ELR (cell line): ENCODE measurements around the gene NEB.
"Not testable (repeated sequence)": the region's sequence is repeated elsewhere in the genome, so short reads cannot be mapped to it uniquely, and the experiment has no call there.

Experiments used
- DNase-seq: peaks from one replicate; pipeline ENCODE4 v3.0.0-alpha.2; 2015; ENCODE audit warnings: low read depth

The NEB gene

DNA sequence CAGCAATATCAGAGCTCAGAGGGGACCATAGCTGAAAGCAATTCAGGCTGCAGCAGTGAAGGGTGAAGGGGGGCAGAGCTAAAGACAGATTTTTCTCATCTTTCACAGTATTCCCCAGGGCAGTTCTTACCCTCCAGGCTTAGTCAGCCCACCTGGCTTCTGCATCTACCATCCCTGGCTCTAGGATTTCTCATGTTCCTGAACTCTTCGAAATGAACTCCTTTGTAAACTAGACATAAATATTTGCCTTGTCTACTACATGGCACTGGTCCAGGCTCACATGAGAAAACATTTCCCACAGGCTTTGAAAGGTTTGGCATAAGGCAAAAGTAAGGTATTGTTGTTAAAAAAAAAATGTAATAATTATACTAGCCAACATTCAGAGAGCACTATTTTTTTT is 23.6 kb upstream of the NEB start:
- no peak for DNase-seq

DNA sequence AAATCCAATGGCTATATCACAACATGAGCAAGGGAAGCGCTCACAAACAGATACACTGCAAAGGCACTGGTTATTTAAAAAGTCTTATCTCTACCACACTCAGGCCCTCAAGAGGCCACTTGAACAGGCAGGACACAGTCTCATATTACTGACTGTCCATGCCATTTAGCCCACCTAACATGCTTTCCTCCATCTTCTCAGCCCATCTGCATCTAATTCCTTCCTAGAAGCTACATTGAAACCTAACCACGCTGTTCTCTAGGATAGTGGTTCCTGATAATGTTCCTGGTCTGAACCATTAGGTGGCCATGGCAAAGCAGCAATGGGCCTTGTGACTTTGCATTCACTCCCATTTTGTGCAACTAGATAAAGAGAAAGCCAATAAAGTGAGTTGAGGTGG is 22.5 kb upstream of the NEB start:
- no peak for DNase-seq

DNA sequence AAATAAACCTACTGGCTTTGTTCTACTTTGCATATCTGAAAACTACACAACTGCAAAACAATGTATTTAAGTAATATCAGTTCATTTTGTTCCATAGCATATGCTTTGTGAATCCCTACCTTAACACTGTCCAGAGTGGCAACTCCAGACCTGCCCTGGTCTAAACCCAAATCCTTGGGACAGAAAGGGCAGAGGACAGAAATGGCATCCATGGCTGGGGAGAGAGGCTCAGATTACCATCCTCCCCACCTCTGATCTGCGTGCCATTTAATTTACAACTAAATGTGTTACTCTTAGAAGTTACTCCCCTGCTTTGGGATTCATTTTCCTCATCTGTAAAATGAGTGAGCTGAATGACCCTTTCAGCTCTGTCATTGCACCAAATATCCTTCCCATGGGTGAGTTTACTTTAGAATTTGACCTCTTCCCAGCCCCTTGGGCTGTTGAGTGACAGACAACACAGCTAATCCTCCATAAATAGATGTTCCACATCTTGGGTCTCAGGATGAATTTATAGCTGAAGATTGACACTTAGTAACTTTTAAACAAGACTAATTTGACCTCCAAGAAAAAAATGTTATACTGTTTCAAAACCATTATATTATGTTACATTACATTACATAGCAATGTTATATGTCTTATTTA is 20.1 kb upstream of the NEB start:
- DNase-seq, result no peak

DNA sequence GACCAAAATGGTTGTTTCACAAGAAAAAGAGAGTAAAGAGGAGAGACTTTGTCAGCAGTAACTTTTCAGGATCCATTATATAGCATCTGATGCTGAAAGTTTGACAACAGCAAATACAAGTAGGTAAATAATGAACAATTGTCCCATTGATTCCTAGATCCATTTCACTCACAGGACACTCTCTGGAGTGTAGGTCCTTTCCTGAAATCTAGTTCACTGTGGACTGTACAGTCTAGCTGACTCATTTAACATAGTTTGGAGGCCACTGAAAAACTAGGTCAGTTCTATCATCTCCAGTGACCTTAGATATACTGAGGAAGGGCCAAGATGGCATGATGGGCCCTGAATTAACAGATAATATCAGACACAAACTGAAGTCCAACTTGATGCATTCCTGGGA is 19.3 kb upstream of the NEB start:
- DNase-seq, result no peak

DNA sequence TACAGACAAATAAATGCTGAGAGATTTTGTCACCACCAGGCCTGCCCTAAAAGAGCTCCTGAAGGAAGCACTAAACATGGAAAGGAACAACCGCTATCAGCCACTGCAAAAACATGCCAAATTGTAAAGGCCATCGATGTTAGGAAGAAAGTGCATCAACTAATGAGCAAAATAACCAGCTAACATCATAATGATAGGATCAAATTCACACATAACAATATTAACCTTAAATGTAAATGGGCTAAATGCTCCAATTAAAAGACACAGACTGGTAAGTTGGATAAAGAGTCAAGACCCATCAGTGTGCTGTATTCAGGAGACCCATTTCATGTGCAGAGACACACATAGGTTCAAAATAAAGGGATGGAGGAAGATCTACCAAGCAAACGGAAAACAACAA is 11.0 kb upstream of the NEB start:
- DNase-seq, result not testable (repeated sequence)

DNA sequence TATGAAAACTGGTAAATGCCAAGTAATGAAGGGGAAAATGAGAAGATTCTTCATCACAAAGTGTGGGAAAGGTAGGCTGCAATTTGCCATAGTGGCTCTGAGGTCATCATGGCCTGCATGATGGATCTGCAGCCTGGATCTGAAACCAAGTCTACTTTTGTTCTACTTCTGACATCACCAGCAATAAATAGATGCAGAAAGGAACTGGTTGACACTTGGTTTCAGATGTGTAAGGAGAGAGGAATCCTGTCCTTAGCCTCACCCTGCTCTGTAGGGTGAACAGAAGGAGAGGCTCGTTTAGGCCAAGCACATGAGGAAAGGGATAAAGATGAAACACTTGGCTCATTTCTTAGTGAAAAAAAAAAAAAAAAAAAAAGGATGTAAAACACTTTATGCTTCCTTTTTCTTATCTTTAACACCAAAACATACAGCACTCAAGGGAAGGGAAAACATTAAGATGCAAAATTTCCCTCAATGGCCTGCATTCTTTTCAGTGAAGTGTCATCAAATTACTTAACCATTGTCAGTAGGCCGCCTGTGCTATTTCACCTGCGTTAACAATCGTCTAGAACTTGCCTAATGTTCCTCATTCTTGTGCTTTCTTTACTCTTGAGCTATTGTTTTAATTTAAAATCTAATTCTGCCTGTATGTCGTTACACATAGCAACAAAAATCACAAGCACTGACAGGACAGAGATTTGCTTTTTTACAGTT is 3.9 kb downstream of the NEB start:
- DNase-seq, result no peak

DNA sequence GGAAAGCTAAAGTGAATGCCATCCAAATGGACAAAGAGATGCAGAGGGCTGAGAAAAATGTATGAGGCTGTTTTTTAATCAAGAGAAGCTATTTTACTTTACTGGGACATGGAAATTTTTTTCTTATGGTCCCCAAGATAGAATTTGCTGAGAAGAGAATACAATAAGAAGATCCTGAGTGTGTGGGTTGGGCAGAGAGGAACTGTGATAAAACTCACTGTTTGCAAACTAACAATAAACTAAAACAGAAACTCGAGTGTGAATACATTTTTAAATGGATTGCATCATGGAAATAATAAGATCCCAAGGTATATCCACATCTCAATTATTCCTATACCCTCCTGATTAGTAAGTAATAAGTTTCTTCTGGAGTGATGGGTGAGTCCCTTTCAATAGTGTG is 4.4 kb downstream of the NEB start:
- no peak for DNase-seq

DNA sequence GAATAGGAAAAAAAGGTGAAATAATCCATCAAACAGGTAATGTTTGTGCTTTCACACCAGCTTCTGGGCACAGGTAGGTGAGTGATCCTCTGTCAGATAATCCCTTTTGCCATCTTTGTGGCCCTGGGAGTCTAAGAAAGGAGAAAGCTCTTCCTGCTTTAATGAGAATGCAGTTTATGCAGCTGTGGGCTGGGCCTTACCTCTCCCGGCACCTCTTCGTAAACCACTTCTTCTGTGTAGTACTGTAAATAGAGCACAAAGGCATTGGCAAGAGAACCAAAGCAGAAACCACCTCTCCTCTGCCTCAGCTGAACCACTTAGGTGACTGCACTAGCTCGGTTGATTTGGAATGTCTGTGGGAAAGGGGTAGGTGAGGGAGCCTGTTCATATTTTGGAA is 4.9 kb downstream of the NEB start:
- no peak for DNase-seq

DNA sequence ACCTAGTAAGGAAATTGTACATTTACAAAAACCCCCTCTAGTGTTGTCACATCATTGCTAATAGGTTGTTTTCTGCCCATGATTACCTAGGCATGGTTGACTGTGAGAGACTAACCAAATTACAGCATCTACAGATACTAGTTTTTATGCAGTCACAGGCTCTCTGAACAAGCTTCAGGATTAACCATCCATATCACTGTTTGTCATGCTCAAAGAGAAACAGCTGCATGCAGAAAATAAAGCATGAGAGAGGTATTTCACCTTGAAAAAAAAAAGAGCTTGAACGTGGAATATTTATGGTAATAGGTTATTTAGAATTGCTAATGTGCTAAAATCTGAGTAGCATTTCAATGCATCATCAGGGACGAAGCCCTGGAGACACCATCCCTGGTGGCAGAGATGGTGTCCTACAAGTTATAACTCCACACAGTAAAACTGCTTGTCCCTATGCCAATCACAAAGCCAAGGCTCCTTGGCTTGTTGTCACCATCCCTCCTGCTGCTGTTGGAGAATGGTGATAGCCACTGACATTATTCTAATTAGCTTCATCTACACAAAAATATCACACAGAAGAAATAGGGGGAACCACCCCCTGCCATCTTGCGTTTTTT is 5.4 kb downstream of the NEB start:
- DNase-seq, result no peak

DNA sequence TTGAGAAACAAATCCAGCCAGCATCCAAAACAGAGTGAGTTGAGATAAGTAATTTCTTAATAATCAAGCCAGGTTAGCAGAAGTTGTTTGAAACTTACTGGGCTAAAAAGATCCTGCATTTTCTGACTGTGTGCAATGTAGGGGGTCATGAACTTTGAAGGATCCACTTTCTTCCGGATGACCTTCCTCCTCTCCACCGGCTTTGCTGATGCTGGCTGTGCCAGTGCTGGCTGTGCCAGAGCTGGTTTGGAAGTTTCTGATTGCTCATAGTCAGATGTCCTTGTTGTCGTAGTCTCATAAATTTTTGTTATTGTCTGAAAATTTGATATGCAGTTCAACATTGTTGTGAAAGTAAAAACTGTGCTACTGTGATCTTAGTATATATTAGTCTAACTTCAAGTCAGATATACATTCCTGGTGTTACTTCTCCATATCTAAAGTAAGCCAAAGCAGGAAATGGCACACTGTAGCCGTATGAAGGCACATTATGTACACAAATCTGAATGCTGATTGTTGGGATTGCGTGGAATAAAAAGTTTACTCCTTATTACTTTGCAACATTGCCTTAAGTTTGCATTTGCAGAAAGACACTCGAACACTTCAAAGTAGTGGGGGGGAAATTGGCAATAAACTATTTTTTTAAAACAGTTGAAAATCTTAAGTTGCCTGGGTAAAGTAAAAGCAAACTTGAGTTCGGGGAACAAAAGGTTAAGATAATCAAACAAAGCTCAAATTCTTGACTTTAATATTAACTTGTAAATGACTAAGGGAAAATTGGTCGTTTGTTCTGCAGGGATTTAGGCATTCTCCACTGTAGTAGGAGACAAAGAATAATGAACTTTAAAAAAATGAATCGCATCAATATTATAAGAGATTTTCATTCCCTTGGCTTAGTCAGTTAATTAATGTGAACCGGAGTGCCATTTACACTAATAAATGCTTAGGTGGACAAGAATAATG is 6.4 kb downstream of the NEB start:
- no peak for DNase-seq

DNA sequence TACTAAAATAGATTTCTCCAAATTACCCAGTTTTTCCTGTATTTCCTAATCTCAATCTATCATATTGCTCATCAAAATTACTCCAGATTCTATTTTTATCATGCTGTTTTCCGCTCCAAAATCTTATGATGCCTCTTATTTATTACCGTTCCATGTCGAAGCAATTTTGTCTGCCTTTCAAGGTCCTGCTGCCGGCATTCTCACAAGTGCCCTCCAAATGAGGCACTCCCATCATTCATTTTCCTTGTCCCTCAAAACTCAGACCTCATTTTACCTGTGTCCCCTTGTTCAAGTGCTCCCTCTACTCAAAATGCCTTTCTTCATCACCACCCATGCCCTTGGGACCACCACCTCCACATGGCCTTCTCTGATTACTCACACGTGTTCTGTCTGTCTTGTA is 13.1 kb downstream of the NEB start:
- DNase-seq, result no peak

DNA sequence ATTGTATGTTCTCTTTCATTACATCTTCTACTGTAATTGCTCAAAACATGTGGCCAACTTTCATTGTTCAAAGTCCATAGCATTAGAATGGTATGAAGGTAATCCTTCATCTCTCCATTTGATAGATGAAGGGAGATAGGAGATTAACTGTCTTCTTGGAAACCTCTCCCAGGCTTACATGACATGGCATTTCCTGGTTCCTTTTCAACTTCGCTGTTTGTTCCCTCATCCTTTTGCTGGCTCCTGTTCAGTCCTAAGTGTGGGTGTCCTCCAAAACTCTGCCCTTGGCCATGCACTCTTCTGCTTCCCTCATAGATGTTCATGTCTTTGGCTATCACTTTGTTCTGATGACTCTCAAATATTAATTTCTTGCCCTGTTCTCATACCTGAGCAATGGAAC is 13.8 kb downstream of the NEB start:
- DNase-seq, result no peak

DNA sequence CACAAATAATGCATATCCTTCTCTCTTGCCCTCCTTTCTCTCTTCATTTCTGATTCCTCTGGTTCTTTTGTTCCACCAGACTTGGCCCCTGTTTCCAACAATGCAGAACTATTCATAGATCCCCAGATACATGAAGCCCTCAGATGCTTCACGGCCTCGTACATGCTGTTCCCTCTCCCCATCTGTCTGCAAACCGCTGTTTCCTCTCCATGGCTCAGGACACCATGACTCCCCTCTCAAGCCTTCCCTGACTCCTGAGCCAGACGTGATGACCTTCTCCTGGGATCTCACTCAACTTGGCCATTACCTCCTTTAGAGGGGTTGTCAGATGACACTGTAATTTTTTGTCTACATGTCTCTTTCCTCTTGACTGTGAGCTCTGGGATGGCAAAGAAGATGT is 15.5 kb downstream of the NEB start:
- DNase-seq, result no peak

DNA sequence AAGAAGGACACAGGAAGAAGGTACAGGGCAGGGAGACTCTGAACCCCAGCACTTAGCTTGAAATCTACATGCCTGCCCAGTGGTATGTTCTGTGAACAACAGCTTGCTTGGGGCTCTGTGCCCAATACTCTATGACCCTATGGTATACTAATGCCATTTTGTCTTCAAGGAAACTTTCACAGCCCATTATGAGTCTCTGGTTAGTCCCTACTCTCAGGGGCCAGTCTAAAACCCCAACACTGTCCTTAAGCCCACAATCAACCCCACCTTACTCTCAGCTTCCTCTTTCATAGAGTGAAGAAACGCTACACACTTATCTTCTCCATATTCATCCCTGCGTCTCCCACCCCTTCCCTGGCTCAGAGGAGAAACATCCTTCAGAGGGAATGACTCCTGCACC is 16.0 kb downstream of the NEB start:
- DNase-seq, result no peak

DNA sequence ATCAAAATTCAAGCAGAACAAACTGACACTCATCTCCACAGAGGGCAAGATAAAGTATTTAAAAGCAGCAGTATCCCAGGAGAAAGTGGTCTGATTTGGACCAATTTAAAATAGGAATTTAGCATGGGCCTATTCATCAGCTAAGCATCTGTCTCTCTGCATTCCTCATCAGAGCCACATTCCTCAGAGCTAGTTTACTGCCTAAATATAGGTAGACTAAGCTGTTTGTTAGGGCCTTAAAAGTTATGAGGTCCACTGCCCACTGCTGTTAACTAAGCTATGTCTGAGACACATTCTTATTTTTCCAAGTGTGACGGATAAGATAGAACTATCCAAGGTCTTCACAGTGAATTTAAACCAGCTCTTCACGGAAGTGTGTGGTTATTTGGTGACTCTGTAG is 17.6 kb downstream of the NEB start:
- DNase-seq, result no peak

DNA sequence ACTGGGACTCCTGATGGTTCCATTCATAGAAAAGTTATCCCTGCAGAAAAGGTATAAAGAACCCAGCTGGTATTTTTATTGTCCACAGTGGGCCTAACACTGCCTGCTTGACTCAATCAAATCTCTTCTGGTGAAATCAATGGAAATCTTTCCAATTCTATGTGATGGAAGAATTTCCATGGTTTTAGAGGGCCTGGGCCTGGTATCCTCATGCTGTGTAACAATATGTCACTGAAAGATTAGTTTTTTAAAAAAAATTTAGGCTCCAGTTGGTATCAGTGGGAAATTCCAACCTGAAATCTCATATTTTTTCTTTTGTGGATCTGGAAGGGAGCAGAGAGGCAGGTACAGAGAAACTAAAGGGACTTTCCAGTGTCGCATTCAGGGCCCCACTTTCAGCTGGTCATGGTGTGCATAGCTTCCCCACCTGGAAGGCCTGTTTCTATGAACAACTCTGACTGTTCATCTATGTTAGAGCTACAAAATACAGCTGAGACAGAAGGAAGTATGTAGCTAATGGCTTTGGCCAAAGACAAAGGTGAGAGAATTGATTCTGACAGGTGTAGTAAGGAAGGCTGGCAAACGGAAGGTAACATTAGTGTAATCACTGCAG is 20.9 kb downstream of the NEB start:
- DNase-seq, result no peak

DNA sequence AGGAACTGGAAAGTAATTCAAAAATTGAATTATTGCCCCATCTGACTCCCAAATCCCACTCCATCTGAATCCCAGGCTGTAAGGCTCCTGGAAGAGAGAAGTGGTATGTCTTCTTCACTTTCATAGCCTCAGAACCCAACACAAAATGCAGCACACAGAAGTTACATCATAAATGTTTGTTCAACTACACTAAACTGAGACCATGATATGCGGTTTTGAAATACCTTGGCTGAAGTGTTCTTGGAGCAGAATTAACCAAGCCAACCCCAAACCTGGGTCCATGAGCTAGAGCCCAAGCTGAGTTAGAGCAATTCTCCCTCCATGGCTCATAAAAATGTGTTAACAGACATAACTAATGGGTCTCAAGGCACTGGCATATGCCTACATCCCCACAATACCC is 23.3 kb downstream of the NEB start:
- no peak for DNase-seq

DNA sequence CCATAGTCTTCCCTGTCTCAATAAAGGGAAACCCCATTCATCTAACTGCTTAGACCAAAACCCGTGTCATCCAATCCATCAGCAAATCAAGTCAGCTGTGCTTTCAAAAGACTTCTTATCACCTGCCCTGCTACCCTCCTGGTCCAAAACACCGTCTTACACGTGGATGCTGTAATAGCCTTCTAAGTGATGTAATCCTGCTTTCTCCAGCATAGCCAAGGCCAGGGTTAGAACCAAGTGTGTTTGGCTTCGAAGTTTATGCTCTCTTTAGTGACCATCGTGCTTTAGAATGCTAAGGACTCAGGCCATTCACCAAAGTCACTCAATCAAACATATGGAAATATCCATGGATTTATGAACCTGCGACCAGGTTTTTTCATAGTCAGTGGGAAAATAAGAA is 25.5 kb downstream of the NEB start:
- DNase-seq, result no peak

DNA sequence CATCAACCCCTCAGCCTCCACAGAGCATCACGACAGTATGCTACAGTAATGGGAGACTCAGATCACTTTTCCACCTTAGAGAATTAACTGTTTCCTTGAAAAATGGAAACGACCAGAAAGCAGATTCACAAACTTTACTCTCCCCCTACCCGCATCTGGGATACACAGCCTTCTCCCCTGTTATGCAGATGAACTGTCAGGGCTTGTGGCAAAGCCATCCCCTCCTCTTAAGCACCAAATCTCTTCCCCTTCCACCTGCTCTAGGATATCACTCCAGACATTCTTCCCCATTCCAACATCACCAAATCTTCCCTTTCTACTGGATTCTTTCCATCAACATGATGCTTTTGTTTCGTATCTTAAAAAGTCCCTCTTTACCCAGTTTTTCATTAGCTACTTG is 26.4 kb downstream of the NEB start:
- DNase-seq, result no peak

DNA sequence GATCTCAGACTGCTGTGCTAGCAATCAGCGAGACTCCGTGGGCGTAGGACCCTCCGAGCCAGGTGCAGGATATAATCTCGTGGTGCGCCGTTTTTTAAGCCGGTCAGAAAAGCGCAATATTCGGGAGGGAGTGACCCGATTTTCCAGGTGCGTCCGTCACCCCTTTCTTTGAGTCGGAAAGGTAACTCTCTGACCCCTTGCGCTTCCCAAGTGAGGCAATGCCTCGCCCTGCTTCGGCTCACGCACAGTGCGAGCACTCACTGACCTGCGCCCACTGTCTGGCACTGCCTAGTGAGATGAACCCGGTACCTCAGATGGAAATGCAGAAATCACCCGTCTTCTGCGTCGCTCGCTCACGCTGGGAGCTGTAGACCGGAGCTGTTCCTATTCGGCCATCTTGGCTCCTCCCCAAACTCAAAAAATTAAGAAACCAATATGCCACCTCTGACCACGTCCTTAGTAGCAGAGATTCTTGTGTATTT is 29.8 kb downstream of the NEB start:
- DNase-seq, result not testable (repeated sequence)

DNA sequence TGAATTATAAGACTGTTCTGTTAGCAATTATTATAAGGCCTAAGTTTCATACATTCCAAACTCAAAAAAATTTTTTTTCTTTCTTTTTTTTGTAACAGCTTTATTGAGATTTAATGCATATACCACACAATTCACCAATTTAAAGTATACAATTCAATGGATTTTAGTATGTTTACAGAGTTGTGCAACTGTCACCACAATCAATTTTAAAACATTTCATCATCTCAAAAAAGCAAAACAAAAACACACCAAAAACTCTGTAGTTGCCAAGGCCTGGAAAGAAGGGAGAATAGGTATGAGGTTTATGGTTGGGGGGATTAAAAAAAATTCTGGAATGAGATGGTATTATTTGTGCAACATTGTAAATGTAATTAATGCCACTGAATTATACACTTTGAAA is 36.1 kb downstream of the NEB start:
- not testable (repeated sequence) for DNase-seq

DNA sequence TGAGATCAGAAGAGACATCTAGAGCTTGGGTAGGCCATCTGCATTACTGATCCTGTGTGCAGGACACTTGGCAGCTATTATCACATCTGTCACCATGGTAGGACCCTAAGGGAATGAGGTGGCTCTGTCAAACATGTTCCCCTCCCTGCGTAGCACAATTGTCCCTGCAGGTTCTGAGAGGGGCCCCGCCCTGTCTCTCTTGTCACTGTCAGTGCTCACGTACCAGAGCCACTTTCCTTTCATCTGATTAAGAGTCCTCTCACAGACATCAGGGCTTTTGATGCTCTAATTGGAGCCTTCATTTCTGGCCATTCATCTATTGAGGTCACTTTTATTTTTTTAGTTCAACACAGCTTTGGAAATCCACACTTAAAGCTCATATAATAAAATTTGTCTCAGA is 38.5 kb downstream of the NEB start:
- DNase-seq, result no peak
